ENCODE measurements around the gene TSPAN8. TPM values are rescaled to one million over a fixed set of nuclear protein-coding genes. Genes with fewer than 3 reads are reported as not detected.
"Not testable (repeated sequence)": the region's sequence is repeated elsewhere in the genome, so short reads cannot be mapped to it uniquely, and the experiment has no call there.

TSPAN8 gene
- total RNA-seq, 1 experiment from 2014 or later: not detected

DNA sequence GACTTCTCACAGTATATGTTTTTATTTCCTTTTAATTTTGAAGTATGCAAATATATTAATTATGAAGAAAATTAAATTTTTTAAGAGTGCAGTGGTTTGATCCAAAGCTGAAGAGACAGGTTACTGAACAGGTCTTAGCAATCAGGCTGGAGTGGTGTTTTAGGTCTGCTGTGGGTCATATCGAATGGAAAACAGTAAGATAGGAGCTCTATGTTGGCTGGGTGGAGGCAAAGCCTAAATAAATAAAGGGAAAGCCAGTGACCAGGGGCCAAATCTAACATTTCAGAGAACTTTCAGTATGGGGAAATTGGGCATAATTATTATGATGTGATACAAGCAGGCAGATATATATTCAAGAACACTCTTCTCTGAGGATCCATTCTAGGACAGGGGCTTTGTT lies 12.7 kb upstream of the TSPAN8 start:
- BruUV-seq (replicated peaks): no TSS peak
- intact Hi-C loops (cut with micrococcal nuclease): no loop called here
- Mint-ChIP-seq H3K36me3 (ENCODE audit: insufficient read depth, unreplicated experiment) (no peaks in the 10 kb centered on the region), H3K9me3 (ENCODE audit: unreplicated experiment) (no peaks in the 10 kb centered on the region), H3K27me3 (ENCODE audit: insufficient read depth, unreplicated experiment) (no peaks in the 10 kb centered on the region), H3K27ac (ENCODE audit: low read depth, unreplicated experiment) (no peak overlapping the region), H3K4me1 (ENCODE audit: insufficient read depth, unreplicated experiment) (no peaks in the 10 kb centered on the region), H3K4me3 (ENCODE audit: unreplicated experiment) (no peak overlapping the region)
- DNase-seq (ENCODE audit: unreplicated experiment): no peak
- TF ChIP-seq CTCF (IDR thresholded peaks at IDR 0.05; ENCODE audit: unreplicated experiment): no peak
- POLR2A ChIA-PET: no interaction called here
- CTCF ChIA-PET: no interaction called here

GRCh38 chr12:71169286-71169685 lies 11.5 kb upstream of the TSPAN8 start:
- no peak for TF ChIP-seq CTCF (IDR thresholded peaks at IDR 0.05; ENCODE audit: unreplicated experiment)
- Mint-ChIP-seq H3K9me3 (ENCODE audit: unreplicated experiment) (no peaks in the 10 kb centered on the region), H3K36me3 (ENCODE audit: insufficient read depth, unreplicated experiment) (no peaks in the 10 kb centered on the region), H3K4me3 (ENCODE audit: unreplicated experiment) (no peak overlapping the region), H3K4me1 (ENCODE audit: insufficient read depth, unreplicated experiment) (no peaks in the 10 kb centered on the region), H3K27ac (ENCODE audit: low read depth, unreplicated experiment) (no peak overlapping the region), H3K27me3 (ENCODE audit: insufficient read depth, unreplicated experiment) (no peaks in the 10 kb centered on the region)
- ChIA-PET POLR2A (no interaction called here), CTCF (no interaction called here)
- intact Hi-C loops (cut with micrococcal nuclease): no loop called here
- DNase-seq (ENCODE audit: unreplicated experiment): no peak
- no TSS peak for BruUV-seq (replicated peaks)

GRCh38 chr12:71166862-71167496 lies 9.2 kb upstream of the TSPAN8 start:
- intact Hi-C loops (cut with micrococcal nuclease): no loop called here
- Mint-ChIP-seq H3K4me3 (ENCODE audit: unreplicated experiment) (no peak overlapping the region), H3K4me1 (ENCODE audit: insufficient read depth, unreplicated experiment) (no peaks in the 10 kb centered on the region), H3K9me3 (ENCODE audit: unreplicated experiment) (no peaks in the 10 kb centered on the region), H3K36me3 (ENCODE audit: insufficient read depth, unreplicated experiment) (no peaks in the 10 kb centered on the region), H3K27me3 (ENCODE audit: insufficient read depth, unreplicated experiment) (no peaks in the 10 kb centered on the region), H3K27ac (ENCODE audit: low read depth, unreplicated experiment) (no peak overlapping the region)
- no TSS peak for BruUV-seq (replicated peaks)
- TF ChIP-seq CTCF (IDR thresholded peaks at IDR 0.05; ENCODE audit: unreplicated experiment): no peak
- ChIA-PET CTCF (no interaction called here), POLR2A (no interaction called here)
- DNase-seq (ENCODE audit: unreplicated experiment): no peak

GRCh38 chr12:71166280-71166679 lies 8.5 kb upstream of the TSPAN8 start:
- POLR2A ChIA-PET: no interaction called here
- no peaks in the 10 kb centered on the region for H3K4me1 Mint-ChIP-seq (ENCODE audit: insufficient read depth, unreplicated experiment)
- no peak overlapping the region for H3K27ac Mint-ChIP-seq (ENCODE audit: low read depth, unreplicated experiment)
- DNase-seq (ENCODE audit: unreplicated experiment): no peak
- no peaks in the 10 kb centered on the region for H3K9me3 Mint-ChIP-seq (ENCODE audit: unreplicated experiment)
- no peak overlapping the region for H3K4me3 Mint-ChIP-seq (ENCODE audit: unreplicated experiment)
- no peak for TF ChIP-seq CTCF (IDR thresholded peaks at IDR 0.05; ENCODE audit: unreplicated experiment)
- no peaks in the 10 kb centered on the region for H3K27me3 Mint-ChIP-seq (ENCODE audit: insufficient read depth, unreplicated experiment)
- no TSS peak for BruUV-seq (replicated peaks)
- CTCF ChIA-PET: no interaction called here
- intact Hi-C loops (cut with micrococcal nuclease): no loop called here
- H3K36me3 Mint-ChIP-seq (ENCODE audit: insufficient read depth, unreplicated experiment): no peaks in the 10 kb centered on the region

- BruUV-seq (replicated peaks); H3K27me3 Mint-ChIP-seq (ENCODE audit: insufficient read depth, unreplicated experiment); H3K27ac Mint-ChIP-seq (ENCODE audit: low read depth, unreplicated experiment); intact Hi-C loops (cut with micrococcal nuclease); H3K36me3 Mint-ChIP-seq (ENCODE audit: insufficient read depth, unreplicated experiment); H3K4me1 Mint-ChIP-seq (ENCODE audit: insufficient read depth, unreplicated experiment); H3K4me3 Mint-ChIP-seq (ENCODE audit: unreplicated experiment); CTCF ChIA-PET; DNase-seq (ENCODE audit: unreplicated experiment); H3K9me3 Mint-ChIP-seq (ENCODE audit: unreplicated experiment); POLR2A ChIA-PET: not testable (repeated sequence)
Measured at GRCh38 chr12:71165780-71166179, 8.0 kb upstream of the TSPAN8 start.
